GM23338 (cell line): Measurements from ENCODE around the gene CAMTA1. TPM values are rescaled to one million over a fixed set of nuclear protein-coding genes. Genes with fewer than 3 reads are reported as not detected.
A peak's percentile ranks its signal among the peaks of the same experiment; 100 is the strongest.

Experiments
- ATAC-seq: fragments of 200-7000 bp; cut with Tn5 transposase; 3 replicates; pipeline ENCODE4 v1.9.1; 2020
- DNase-seq: peaks from one replicate; pipeline ENCODE4 v3.0.0-alpha.2; 2015; ENCODE audit warnings: low spot score
- H2AFZ ChIP-seq: fragments of 200-600 bp; sonication (generic); 2 replicates; pipeline ENCODE4 v1.8.0; 2016; ENCODE audit warnings: antibody characterized with exemption, mild to moderate bottlenecking, moderate library complexity
- H3F3A ChIP-seq: fragments of 200-600 bp; sonication (generic); replicated peaks from 2 replicates; pipeline ENCODE4 v1.8.0; 2017; ENCODE audit warnings: antibody characterized with exemption, mixed run types, low read depth
- H3K27ac ChIP-seq: fragments of 200-600 bp; sonication (generic); 2 replicates; pipeline ENCODE4 v1.6.1; 2016; ENCODE audit warnings: low read depth
- H3K27me3 ChIP-seq: fragments of 200-600 bp; sonication (generic); 2 replicates; pipeline ENCODE4 v1.8.0; 2016; ENCODE audit warnings: mild to moderate bottlenecking, mixed run types, moderate library complexity; ENCODE audit not compliant: insufficient read depth
- H3K36me3 ChIP-seq: fragments of 200-600 bp; sonication (generic); 2 replicates; pipeline ENCODE4 v1.8.0; 2016; ENCODE audit warnings: mild to moderate bottlenecking; ENCODE audit not compliant: insufficient read depth
- H3K4me1 ChIP-seq: fragments of 200-600 bp; sonication (generic); 2 replicates; pipeline ENCODE4 v1.8.0; 2016; ENCODE audit warnings: mild to moderate bottlenecking, moderate library complexity; ENCODE audit not compliant: insufficient read depth
- H3K4me2 ChIP-seq: fragments of 200-600 bp; sonication (generic); 2 replicates; pipeline ENCODE4 v1.7.1; 2017; ENCODE audit warnings: mixed run types
- H3K4me3 ChIP-seq: fragments of 200-600 bp; sonication (generic); 2 replicates; pipeline ENCODE4 v1.6.1; 2016; ENCODE audit warnings: mixed run types
- H3K79me2 ChIP-seq: fragments of 200-600 bp; sonication (generic); replicated peaks from 2 replicates; pipeline ENCODE4 v1.8.0; 2017; ENCODE audit warnings: mild to moderate bottlenecking; ENCODE audit not compliant: insufficient read depth
- H3K9me2 ChIP-seq: fragments of 200-600 bp; sonication (generic); 2 replicates; pipeline ENCODE4 v1.8.0; 2017; ENCODE audit not compliant: insufficient read depth
- H4K20me1 ChIP-seq: fragments of 200-600 bp; sonication (generic); replicated peaks from 2 replicates; pipeline ENCODE4 v1.8.0; 2017; ENCODE audit warnings: mild to moderate bottlenecking; ENCODE audit not compliant: insufficient read depth
- H3K27ac Mint-ChIP-seq: 2 replicates; pipeline ENCODE4 v1.8.0; 2020; ENCODE audit warnings: inconsistent platforms, mild to moderate bottlenecking, moderate library complexity, mixed read lengths
- H3K27me3 Mint-ChIP-seq: 3 replicates; pipeline ENCODE4 v1.8.0; 2022; ENCODE audit warnings: low read depth, mild to moderate bottlenecking, moderate library complexity, mixed read lengths, inconsistent platforms; ENCODE audit not compliant: insufficient read depth, poor library complexity
- H3K36me3 Mint-ChIP-seq: 3 replicates; pipeline ENCODE4 v1.8.0; 2021; ENCODE audit warnings: low read depth, mild to moderate bottlenecking, inconsistent platforms, moderate library complexity, mixed read lengths
- H3K4me1 Mint-ChIP-seq: 3 replicates; pipeline ENCODE4 v1.8.0; 2020; ENCODE audit warnings: mild to moderate bottlenecking, inconsistent platforms, mixed read lengths
- H3K4me3 Mint-ChIP-seq: 3 replicates; pipeline ENCODE4 v1.8.0; 2021; ENCODE audit warnings: moderate library complexity, mild to moderate bottlenecking, inconsistent platforms, mixed read lengths
- H3K9me3 Mint-ChIP-seq: 3 replicates; pipeline ENCODE4 v1.8.0; 2020; ENCODE audit warnings: moderate library complexity, mild to moderate bottlenecking, inconsistent platforms, mixed read lengths
- CREB1 ChIP-seq: fragments of 250-450 bp; sonication (Bioruptor Pico); IDR thresholded peaks from 2 replicates; pipeline ENCODE4 v1.5.0; 2020; ENCODE audit warnings: low read depth, mild to moderate bottlenecking, moderate library complexity
- EZH2phosphoT487 ChIP-seq: fragments of 200-600 bp; sonication (generic); IDR thresholded peaks from one replicate; pipeline ENCODE4 v1.8.1; 2018; ENCODE audit warnings: antibody characterized with exemption; ENCODE audit not compliant: unreplicated experiment
- NANOG ChIP-seq: IDR thresholded peaks from 2 replicates; pipeline ENCODE4 v1.6.1; 2016; ENCODE audit warnings: antibody characterized with exemption, borderline replicate concordance
- POLR2AphosphoS5 ChIP-seq: IDR thresholded peaks from 2 replicates; pipeline ENCODE4 v1.6.1; 2016; ENCODE audit warnings: antibody characterized with exemption, low read depth
- REST ChIP-seq: IDR thresholded peaks from one replicate; pipeline ENCODE4 v1.6.1; 2018; ENCODE audit warnings: antibody characterized with exemption; ENCODE audit not compliant: unreplicated experiment
- STAT1 ChIP-seq: IDR thresholded peaks from one replicate; pipeline ENCODE4 v1.6.1; 2016; ENCODE audit warnings: antibody characterized with exemption; ENCODE audit not compliant: unreplicated experiment
- ZNF114 ChIP-seq: fragments of 250-450 bp; sonication (Bioruptor Pico); IDR thresholded peaks from 2 replicates; pipeline ENCODE4 v1.5.0; 2020; ENCODE audit warnings: mild to moderate bottlenecking, moderate library complexity
- ZNF331 ChIP-seq: fragments of 250-450 bp; sonication (Bioruptor Pico); IDR thresholded peaks from 2 replicates; pipeline ENCODE4 v1.5.0; 2020; ENCODE audit warnings: low read depth, mild to moderate bottlenecking, moderate library complexity
- ZNF462 ChIP-seq: fragments of 250-450 bp; sonication (Bioruptor Pico); IDR thresholded peaks from 2 replicates; pipeline ENCODE4 v1.5.0; 2020; ENCODE audit warnings: mild to moderate bottlenecking, moderate library complexity
- polyA plus RNA-seq: library from polyadenylated mRNA; unstranded; fragments of >200 nt; fragmentation: Nextera tagmentation; extraction: Ambion mirVana; gene quantifications from 2 replicates; pipeline ENCODE4 v1.2.1, GENCODE V29; 2016
- total RNA-seq: library from RNA; depleted of rRNA; stranded (reverse); fragments of >200 nt; shearing (Covaris generic); gene quantifications from 2 replicates; pipeline ENCODE4 v1.2.3, GENCODE V29; 2014
- TF ChIP-seq, protein P1 (sequence below): IDR thresholded peaks from 2 replicates; pipeline ENCODE4 v1.6.1; 2016; ENCODE audit warnings: antibody characterized with exemption

The CAMTA1 gene
- total and polyA plus RNA-seq, 2 experiments from 2014 or later = 115 to 519 TPM

- no peaks in the 10 kb centered on the region for H3K36me3 ChIP-seq
- H3K4me3 Mint-ChIP-seq = no peak overlapping the region
- H3K4me2 ChIP-seq = no peak overlapping the region
- DNase-seq (no peak), ATAC-seq (no peak)
- H4K20me1 ChIP-seq = no peaks in the 10 kb centered on the region
- peaks cover 43% of the 10 kb centered on the region for H3K9me3 Mint-ChIP-seq
- no peak overlapping the region for H3K27ac ChIP-seq
- H3K79me2 ChIP-seq = no peaks in the 10 kb centered on the region
- peaks cover 11% of the 10 kb centered on the region; the same call in 2 of the 3 replicates for H3K4me1 Mint-ChIP-seq
- no peak overlapping the region for H3K4me3 ChIP-seq
- no peaks in the 10 kb centered on the region for H3F3A ChIP-seq
- no peaks in the 10 kb centered on the region for H3K4me1 ChIP-seq
- H3K36me3 Mint-ChIP-seq = peaks cover 38% of the 10 kb centered on the region
- H3K27me3 Mint-ChIP-seq = no peaks in the 10 kb centered on the region
- no peak overlapping the region for H2AFZ ChIP-seq
- H3K27ac Mint-ChIP-seq = no peak overlapping the region
- no peak for TF ChIP-seq CREB1 (CRISPR knock-in tag)
- no peak for TF ChIP-seq EZH2phosphoT487
- TF ChIP-seq NANOG = no peak
- TF ChIP-seq, protein P1, sequence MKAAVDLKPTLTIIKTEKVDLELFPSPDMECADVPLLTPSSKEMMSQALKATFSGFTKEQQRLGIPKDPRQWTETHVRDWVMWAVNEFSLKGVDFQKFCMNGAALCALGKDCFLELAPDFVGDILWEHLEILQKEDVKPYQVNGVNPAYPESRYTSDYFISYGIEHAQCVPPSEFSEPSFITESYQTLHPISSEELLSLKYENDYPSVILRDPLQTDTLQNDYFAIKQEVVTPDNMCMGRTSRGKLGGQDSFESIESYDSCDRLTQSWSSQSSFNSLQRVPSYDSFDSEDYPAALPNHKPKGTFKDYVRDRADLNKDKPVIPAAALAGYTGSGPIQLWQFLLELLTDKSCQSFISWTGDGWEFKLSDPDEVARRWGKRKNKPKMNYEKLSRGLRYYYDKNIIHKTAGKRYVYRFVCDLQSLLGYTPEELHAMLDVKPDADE = no peak
- no peak for TF ChIP-seq ZNF331 (CRISPR knock-in tag)
- H3K27me3 ChIP-seq = no peaks in the 10 kb centered on the region
- H3K9me2 ChIP-seq = no peaks in the 10 kb centered on the region
Measured at GRCh38 chr1:7395251-7395650, 610.0 kb downstream of the CAMTA1 start.

- H3K36me3 Mint-ChIP-seq = peaks cover 47% of the 10 kb centered on the region
- Histone ChIP-seq H3K4me2 (no peak overlapping the region), H3K4me1 (no peaks in the 10 kb centered on the region), H2AFZ (no peak overlapping the region), H3K36me3 (no peaks in the 10 kb centered on the region), H3K4me3 (no peak overlapping the region), H3K9me2 (no peaks in the 10 kb centered on the region; the same call in 1 of the 2 replicates), H3K79me2 (no peaks in the 10 kb centered on the region), H3K27ac (peak overlapping the region; percentile 74), H3F3A (no peaks in the 10 kb centered on the region), H3K27me3 (no peaks in the 10 kb centered on the region), H4K20me1 (no peaks in the 10 kb centered on the region)
- peak overlapping the region; percentile 41; the same call in 1 of the 2 replicates for H3K27ac Mint-ChIP-seq
- DNase-seq (peak; percentile 82), ATAC-seq (peak; percentile 94)
- no peaks in the 10 kb centered on the region for H3K27me3 Mint-ChIP-seq
- no peak overlapping the region for H3K4me3 Mint-ChIP-seq
- peaks cover 53% of the 10 kb centered on the region for H3K9me3 Mint-ChIP-seq
- H3K4me1 Mint-ChIP-seq = peaks cover 18% of the 10 kb centered on the region; the same call in 2 of the 3 replicates
- no peak for TF ChIP-seq CREB1 (CRISPR knock-in tag)
- TF ChIP-seq ZNF114 = no peak
- TF ChIP-seq STAT1 = no peak
- TF ChIP-seq ZNF462 (CRISPR knock-in tag) = no peak
- TF ChIP-seq POLR2AphosphoS5 = no peak
- TF ChIP-seq REST = no peak
Measured at GRCh38 chr1:7398982-7399381, 613.7 kb downstream of the CAMTA1 start.
